Measurements from ENCODE around the gene RNASE4.
"Not testable (repeated sequence)": the region's sequence is repeated elsewhere in the genome, so short reads cannot be mapped to it uniquely, and the experiment has no call there.

The RNASE4 gene, protein sequence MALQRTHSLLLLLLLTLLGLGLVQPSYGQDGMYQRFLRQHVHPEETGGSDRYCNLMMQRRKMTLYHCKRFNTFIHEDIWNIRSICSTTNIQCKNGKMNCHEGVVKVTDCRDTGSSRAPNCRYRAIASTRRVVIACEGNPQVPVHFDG

GRCh38 chr14:20683891-20684661, at the start of gene RNASE4:
RNASE4 (plus strand) TSS chr14:20684560; CDS start chr14:20699372, 14,812 bp downstream.
- DNase-seq = peak; percentile 89

- no peak for DNase-seq
Measured at GRCh38 chr14:20641591-20641990, 42.8 kb upstream of the RNASE4 start, which contains the start of gene OR6S1. OR6S1 (minus strand) TSS chr14:20641691; CDS start chr14:20641691, 0 bp downstream.

- DNase-seq = no peak
Measured at GRCh38 chr14:20642182-20642581, 42.2 kb upstream of the RNASE4 start.

DNA sequence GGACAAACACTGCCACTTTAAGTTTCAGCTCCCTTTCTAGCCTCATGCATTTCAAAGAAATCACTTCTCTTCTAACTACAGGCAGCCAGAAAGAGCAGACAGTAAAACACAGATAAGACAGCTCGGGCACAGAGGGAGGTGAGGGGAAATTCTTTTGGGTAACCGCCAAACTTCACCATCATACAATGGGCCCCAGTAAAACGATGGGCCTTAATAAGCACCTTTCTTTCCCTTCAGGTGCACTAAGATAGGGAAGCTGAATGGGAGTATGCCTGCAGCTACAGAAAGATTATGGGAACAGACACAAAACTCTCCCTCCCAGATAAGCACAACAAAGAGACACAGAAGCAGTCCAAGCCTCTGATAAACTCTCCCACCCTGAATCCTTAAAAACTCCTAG, 41.6 kb upstream of the RNASE4 start:
- not testable (repeated sequence) for DNase-seq

GRCh38 chr14:20644520-20644919, 39.8 kb upstream of the RNASE4 start:
- DNase-seq = no peak

GRCh38 chr14:20645481-20645880, 38.9 kb upstream of the RNASE4 start:
- DNase-seq = no peak

GRCh38 chr14:20652996-20653975, 31.1 kb upstream of the RNASE4 start:
- DNase-seq = peak; percentile 78

GRCh38 chr14:20655851-20656250, 28.5 kb upstream of the RNASE4 start:
- no peak for DNase-seq

DNA sequence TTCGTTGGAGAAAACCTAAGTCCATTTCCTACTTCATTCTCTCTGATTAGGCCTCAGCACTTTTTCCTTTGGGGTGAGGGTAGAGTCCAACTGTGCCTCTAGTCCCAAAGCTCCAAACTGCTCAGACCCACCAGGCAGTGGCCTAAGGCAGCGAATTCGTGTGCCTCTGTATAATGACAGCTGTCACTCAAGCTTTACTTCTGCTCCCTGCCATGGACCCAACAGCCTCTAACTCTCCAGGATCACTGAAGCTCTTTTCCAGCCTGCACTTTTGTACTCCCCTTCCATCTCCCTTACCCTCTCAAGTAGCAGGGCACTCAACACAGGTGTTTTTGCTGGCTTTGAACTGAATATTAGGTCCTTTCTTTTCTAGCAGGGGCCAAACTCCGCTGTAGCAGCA, 28.1 kb upstream of the RNASE4 start:
- DNase-seq = no peak

DNA sequence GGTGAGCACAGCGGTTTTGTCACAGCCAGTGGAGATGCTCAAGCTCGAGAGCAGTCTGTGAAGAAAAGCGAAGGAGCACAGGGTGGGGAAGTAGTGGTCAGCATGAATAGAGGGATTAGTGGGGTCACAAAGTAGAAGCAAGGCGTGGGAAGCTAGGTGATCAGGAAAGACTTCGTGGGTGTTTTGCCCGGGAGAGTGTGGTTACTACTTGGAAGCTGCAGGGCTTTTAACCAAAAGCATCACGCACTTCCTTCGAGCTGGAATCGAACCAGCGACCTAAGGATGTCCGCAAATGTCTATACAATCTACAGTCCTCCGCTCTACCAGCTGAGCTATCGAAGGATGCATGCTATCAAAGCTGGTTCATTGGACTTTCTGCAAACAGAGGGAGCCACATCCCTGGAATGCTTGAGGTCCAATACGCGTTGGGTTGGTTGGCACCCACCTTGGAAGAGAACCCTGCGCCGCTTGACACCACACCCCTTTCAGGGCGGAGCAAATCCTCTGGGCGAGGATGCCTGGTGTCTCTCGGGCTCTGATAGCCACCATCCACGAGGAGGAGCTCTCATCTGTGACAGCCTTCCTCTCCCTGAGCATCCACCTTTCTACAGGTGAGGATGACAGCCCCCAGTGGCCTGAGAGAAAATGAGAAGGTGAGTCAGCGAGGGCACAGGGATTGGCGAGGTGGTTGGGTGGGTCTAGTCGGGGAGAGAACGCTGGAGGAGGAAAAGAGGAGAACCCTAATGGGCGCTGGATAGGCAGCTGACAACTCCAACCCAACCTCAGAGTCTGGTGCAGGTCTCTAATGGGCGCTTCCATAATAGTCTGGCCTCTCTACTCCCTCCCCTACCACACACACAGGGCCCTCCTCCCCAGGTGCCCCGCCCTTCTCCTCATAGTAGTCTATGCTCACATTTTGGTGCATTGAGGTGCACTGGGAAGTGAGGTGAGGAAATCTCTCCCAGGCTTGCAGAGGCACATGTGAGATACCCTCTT, 26.8 kb upstream of the RNASE4 start:
- DNase-seq = no peak

GRCh38 chr14:20658246-20658645, 26.1 kb upstream of the RNASE4 start:
- no peak for DNase-seq

- no peak for DNase-seq
Measured at GRCh38 chr14:20659336-20659735, 25.0 kb upstream of the RNASE4 start.

GRCh38 chr14:20659813-20660395, 24.5 kb upstream of the RNASE4 start:
- no peak for DNase-seq

GRCh38 chr14:20661197-20661596, 23.2 kb upstream of the RNASE4 start:
- no peak for DNase-seq

GRCh38 chr14:20662968-20663732, 21.2 kb upstream of the RNASE4 start:
- peak; percentile 74 for DNase-seq

DNA sequence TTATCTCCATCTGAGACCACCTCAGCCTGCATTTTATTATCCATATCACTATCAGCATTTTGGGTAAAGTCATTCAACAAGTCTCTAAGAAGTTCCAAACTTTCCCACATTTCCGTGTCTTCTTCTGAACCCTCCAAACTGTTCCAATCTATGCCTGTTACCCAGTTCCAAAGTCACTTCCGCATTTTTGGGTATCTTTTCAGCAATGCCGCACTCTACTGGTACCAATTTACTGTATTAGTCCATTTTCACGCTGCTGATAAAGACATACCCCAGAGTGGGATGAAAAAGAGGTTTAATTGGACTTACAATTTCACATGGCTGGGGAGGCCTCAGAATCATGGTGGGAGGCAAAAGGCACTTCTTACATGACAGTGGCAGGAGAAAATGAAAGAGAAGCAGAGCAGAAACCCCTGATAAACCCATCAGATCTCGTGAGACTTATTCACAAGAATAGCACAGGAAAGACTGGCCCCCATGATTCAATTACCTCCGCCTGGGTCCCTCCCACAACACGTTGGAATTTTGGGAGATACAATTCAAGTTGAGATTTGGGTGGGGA, 17.9 kb upstream of the RNASE4 start:
- DNase-seq = not testable (repeated sequence)

GRCh38 chr14:20667957-20668356, 16.4 kb upstream of the RNASE4 start:
- no peak for DNase-seq

GRCh38 chr14:20668969-20669368, 15.4 kb upstream of the RNASE4 start:
- no peak for DNase-seq

GRCh38 chr14:20671597-20672283, 12.6 kb upstream of the RNASE4 start:
- no peak for DNase-seq

DNA sequence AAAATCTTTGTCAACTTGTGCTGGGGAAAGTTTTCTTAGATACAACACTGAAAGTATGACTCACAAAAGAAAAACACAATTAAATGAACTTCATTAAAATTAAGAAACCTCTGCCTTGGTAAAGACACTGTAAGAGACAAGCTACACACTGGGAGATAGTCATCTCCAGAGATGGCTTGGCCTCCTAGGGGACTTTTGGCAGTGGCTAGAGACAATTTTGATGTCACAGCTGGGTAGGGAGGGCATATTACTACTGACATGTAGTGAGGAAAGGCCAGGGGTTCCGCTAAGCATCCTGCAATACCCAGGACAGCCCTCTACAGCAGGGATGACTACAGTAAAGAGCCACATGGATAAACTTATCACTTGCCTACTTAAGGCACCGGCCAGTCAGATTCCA, 8.7 kb upstream of the RNASE4 start:
- DNase-seq = no peak

Measured in HCEC 1CT (cell line).